Liver (tissue), 3 donors: Measurements from ENCODE around the gene STMN1.

Experiments used
- HNF4G ChIP-seq: IDR thresholded peaks from 2 replicates; pipeline ENCODE4 v1.6.1; 2016; ENCODE audit warnings: antibody characterized with exemption
- JUND ChIP-seq, 2 donors: IDR thresholded peaks; 2 replicates each; pipeline ENCODE4 v1.6.1; 2016; ENCODE audit warnings: antibody characterized with exemption in 2 of 2
- RAD21 ChIP-seq, 2 donors: IDR thresholded peaks; 2 replicates each; pipeline ENCODE4 v1.6.1; 2016; ENCODE audit warnings: antibody characterized with exemption in 2 of 2, mild to moderate bottlenecking in 2 of 2
- SP1 ChIP-seq: IDR thresholded peaks from 2 replicates; pipeline ENCODE4 v1.6.1; 2018; ENCODE audit warnings: antibody characterized with exemption, mild to moderate bottlenecking
- TF ChIP-seq, protein P1 (sequence below): IDR thresholded peaks from 2 replicates; pipeline ENCODE4 v1.6.1; 2016; ENCODE audit warnings: antibody characterized with exemption
- TF ChIP-seq, protein P2 (sequence below): fragments of 150-350 bp; IDR thresholded peaks from 2 replicates; pipeline ENCODE4 v1.5.1; 2017; ENCODE audit warnings: improper control_type of control experiment, low read depth, low read length; ENCODE audit not compliant: missing input control
- donor health status: healthy.
- donor health status: healthy.

DNA sequence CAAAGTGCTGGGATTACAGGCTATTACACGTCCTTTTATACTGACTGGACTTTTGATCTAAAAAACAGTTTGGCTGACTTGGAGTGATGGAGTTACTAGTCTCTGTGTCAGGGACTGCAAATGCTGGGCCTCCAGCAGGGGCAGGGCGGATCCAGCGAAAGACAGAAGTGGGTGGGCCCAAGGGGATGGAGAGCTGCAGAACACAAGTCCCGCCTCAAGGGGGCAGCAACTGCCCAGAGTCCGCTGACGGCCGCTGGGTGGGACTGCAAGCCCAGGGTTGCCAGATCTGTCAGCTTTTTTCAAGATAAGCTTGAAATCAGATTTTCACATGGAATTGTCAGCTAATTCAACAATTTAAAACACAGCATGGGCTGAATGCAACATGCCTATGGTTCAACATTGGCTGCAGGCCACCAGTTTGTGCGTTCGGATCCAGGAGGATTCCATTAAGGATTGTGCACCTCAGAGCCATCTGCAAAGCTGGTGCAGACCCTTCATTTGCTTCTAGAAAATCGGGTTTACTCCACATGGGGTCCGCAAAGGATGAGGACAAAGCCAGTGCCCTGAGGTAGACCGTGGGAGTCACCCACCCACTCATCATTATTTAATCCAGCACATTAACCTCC, 10.7 kb downstream of the STMN1 start:
- TF ChIP-seq, protein P1, sequence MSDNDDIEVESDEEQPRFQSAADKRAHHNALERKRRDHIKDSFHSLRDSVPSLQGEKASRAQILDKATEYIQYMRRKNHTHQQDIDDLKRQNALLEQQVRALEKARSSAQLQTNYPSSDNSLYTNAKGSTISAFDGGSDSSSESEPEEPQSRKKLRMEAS = no peak
- TF ChIP-seq, protein P2, sequence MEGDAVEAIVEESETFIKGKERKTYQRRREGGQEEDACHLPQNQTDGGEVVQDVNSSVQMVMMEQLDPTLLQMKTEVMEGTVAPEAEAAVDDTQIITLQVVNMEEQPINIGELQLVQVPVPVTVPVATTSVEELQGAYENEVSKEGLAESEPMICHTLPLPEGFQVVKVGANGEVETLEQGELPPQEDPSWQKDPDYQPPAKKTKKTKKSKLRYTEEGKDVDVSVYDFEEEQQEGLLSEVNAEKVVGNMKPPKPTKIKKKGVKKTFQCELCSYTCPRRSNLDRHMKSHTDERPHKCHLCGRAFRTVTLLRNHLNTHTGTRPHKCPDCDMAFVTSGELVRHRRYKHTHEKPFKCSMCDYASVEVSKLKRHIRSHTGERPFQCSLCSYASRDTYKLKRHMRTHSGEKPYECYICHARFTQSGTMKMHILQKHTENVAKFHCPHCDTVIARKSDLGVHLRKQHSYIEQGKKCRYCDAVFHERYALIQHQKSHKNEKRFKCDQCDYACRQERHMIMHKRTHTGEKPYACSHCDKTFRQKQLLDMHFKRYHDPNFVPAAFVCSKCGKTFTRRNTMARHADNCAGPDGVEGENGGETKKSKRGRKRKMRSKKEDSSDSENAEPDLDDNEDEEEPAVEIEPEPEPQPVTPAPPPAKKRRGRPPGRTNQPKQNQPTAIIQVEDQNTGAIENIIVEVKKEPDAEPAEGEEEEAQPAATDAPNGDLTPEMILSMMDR = peak; percentile 99
- TF ChIP-seq SP1 (peak; percentile 39), JUND (IDR thresholded peaks at IDR 0.05) (no peak), HNF4G (no peak), RAD21 (IDR thresholded peaks at IDR 0.05) (peak; percentile 98)
